ENCODE measurements around the gene PARD6A. TPM values are rescaled to one million over a fixed set of nuclear protein-coding genes. Genes with fewer than 3 reads are reported as not detected.

PARD6A gene
- polyA plus RNA-seq, 3 donors = 2.7 to 6.9 (median 6.1) TPM

- H3K27ac Mint-ChIP-seq = no peak overlapping the region
- peaks cover 10 to 12% of the 10 kb centered on the region in 2 donors for H3K4me1 ChIP-seq (ENCODE audit: control insufficient read depth in 1 of 2, insufficient read depth in 2 of 2, low read length in 2 of 2)
- no peak overlapping the region for H3K9ac ChIP-seq (ENCODE audit: insufficient read depth, low read length, poor library complexity, severe bottlenecking)
- peaks cover 22 to 51% of the 10 kb centered on the region in 2 donors for H3K36me3 Mint-ChIP-seq
- DNase-seq = no peak
- no peak overlapping the region for H3K27ac ChIP-seq (ENCODE audit: low read depth in 1 of 2, low read length in 2 of 2)
- peaks cover 0 to 2% (median 2%) of the 10 kb centered on the region in 3 donors for H3K27me3 Mint-ChIP-seq (ENCODE audit: low read depth in 3 of 3)
- H3K4me3 Mint-ChIP-seq = no peak overlapping the region
- TF ChIP-seq CTCF (IDR thresholded peaks at IDR 0.05) = no peak
- H3K4me2 ChIP-seq (replicated peaks; ENCODE audit: extremely low read depth, low read length, poor library complexity, severe bottlenecking) = no peak overlapping the region
- H2AFZ ChIP-seq (ENCODE audit: insufficient read depth, low read depth, low read length, poor library complexity, severe bottlenecking) = no peak overlapping the region
- no peaks in the 10 kb centered on the region for H3K9me3 Mint-ChIP-seq
- no peaks in the 10 kb centered on the region for H3K9me3 ChIP-seq (replicated peaks in 1 of 2; ENCODE audit: control insufficient read depth in 1 of 2, insufficient read depth in 1 of 2, low read length in 2 of 2)
- H3K4me1 Mint-ChIP-seq = peaks cover 15% of the 10 kb centered on the region
- H3K4me3 ChIP-seq (replicated peaks in 1 of 3; ENCODE audit: low read depth in 2 of 3, low read length in 3 of 3) = no peak overlapping the region
- no peaks in the 10 kb centered on the region for H4K20me1 ChIP-seq (ENCODE audit: insufficient read depth, low read length)
- H3K36me3 ChIP-seq (replicated peaks in 1 of 2; ENCODE audit: control insufficient read depth in 1 of 2, insufficient read depth in 2 of 2, low read length in 2 of 2) = peaks cover 2 to 17% of the 10 kb centered on the region in 2 donors
- H3K79me2 ChIP-seq (ENCODE audit: insufficient read depth, low read length) = no peaks in the 10 kb centered on the region
- no peaks in the 10 kb centered on the region for H3K27me3 ChIP-seq (ENCODE audit: control insufficient read depth in 2 of 2, insufficient read depth in 2 of 2, low read length in 2 of 2)
- 93% methylated on average over 3 of the region's 12 CpGs for WGBS (ENCODE audit: insufficient coverage)
- intact Hi-C loops (cut with micrococcal nuclease) = loop anchor here in 1 of 2 donors (10.0 kb wide), 1 partner anchor 546 kb away; no protein-coding TSS in a partner anchor
These were observed 17.7 kb downstream of the PARD6A start for GRCh38 chr16:67678354-67679023.

- Histone ChIP-seq H4K20me1 (ENCODE audit: insufficient read depth, low read length) (no peaks in the 10 kb centered on the region), H3K9me3 (replicated peaks in 1 of 2; ENCODE audit: control insufficient read depth in 1 of 2, insufficient read depth in 1 of 2, low read length in 2 of 2) (no peaks in the 10 kb centered on the region), H3K4me2 (replicated peaks; ENCODE audit: extremely low read depth, low read length, poor library complexity, severe bottlenecking) (no peak overlapping the region), H3K79me2 (ENCODE audit: insufficient read depth, low read length) (no peaks in the 10 kb centered on the region), H3K4me1 (ENCODE audit: control insufficient read depth in 1 of 2, insufficient read depth in 2 of 2, low read length in 2 of 2) (peaks cover 0 to 6% of the 10 kb centered on the region in 2 donors), H3K9ac (ENCODE audit: insufficient read depth, low read length, poor library complexity, severe bottlenecking) (no peak overlapping the region), H3K4me3 (replicated peaks in 1 of 3; ENCODE audit: low read depth in 2 of 3, low read length in 3 of 3) (no peak overlapping the region), H3K27ac (ENCODE audit: low read depth in 1 of 2, low read length in 2 of 2) (no peak overlapping the region), H2AFZ (ENCODE audit: insufficient read depth, low read depth, low read length, poor library complexity, severe bottlenecking) (no peak overlapping the region), H3K27me3 (ENCODE audit: control insufficient read depth in 2 of 2, insufficient read depth in 2 of 2, low read length in 2 of 2) (no peaks in the 10 kb centered on the region), H3K36me3 (replicated peaks in 1 of 2; ENCODE audit: control insufficient read depth in 1 of 2, insufficient read depth in 2 of 2, low read length in 2 of 2) (peaks cover 10 to 30% of the 10 kb centered on the region in 2 donors)
- intact Hi-C loops (cut with micrococcal nuclease) = loop anchor here in 1 of 2 donors (10.0 kb wide), 1 partner anchor 545 kb away; no protein-coding TSS in a partner anchor
- H3K36me3 Mint-ChIP-seq = peaks cover 28 to 60% of the 10 kb centered on the region in 2 donors
- DNase-seq = no peak
- no peak for TF ChIP-seq CTCF (IDR thresholded peaks at IDR 0.05)
- H3K27ac Mint-ChIP-seq = peak overlapping the region in 1 of 7 donors; percentile 36
- peaks cover 10% of the 10 kb centered on the region for H3K4me1 Mint-ChIP-seq
- peaks cover 0 to 2% (median 0%) of the 10 kb centered on the region in 3 donors for H3K27me3 Mint-ChIP-seq (ENCODE audit: low read depth in 3 of 3)
- H3K9me3 Mint-ChIP-seq = no peaks in the 10 kb centered on the region
- H3K4me3 Mint-ChIP-seq = no peak overlapping the region
- WGBS (ENCODE audit: insufficient coverage) = 98% methylated on average over 6 of the region's 10 CpGs
These were observed 19.5 kb downstream of the PARD6A start for GRCh38 chr16:67679935-67680897.

All from CD14-positive monocyte (primary cell).